Glomerular visceral epithelial cell (primary cell): ENCODE results near the gene NKAIN2.
"Not testable (repeated sequence)": the region's sequence is repeated elsewhere in the genome, so short reads cannot be mapped to it uniquely, and the experiment has no call there.

ENCODE experiments used
- DNase-seq: peaks from one replicate; pipeline ENCODE4 v3.0.0-alpha.2; 2016; ENCODE audit errors: extremely low spot score

Gene NKAIN2

GRCh38 chr6:124319410-124319809, 515.7 kb downstream of the NKAIN2 start:
- no peak for DNase-seq

- DNase-seq, result no peak
Observed at GRCh38 chr6:124324237-124324636, 520.6 kb downstream of the NKAIN2 start.

GRCh38 chr6:124330197-124330596, 526.5 kb downstream of the NKAIN2 start:
- DNase-seq, result no peak

DNA sequence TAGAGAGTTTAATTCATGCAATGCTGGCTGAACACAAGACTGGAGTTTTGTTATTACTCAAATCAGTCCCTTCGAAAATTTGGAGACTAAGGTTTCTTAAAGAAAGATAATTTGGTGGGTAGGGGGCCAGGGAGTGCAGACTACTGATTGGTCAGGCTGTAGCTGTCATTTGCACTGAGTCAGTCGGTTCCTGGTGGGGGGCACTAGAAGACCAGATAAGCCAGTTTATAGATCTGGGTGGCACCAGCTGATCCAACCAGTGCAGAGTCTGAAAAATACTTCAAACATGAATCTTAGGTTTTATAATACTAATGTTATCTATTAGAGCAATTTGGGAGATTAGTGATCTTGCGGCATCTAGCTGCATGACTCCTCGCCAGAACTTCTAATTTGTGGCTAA, 530.7 kb downstream of the NKAIN2 start:
- no peak for DNase-seq

GRCh38 chr6:124339610-124340334, 536.1 kb downstream of the NKAIN2 start:
- no peak for DNase-seq

GRCh38 chr6:124348339-124348738, 544.7 kb downstream of the NKAIN2 start:
- not testable (repeated sequence) for DNase-seq

DNA sequence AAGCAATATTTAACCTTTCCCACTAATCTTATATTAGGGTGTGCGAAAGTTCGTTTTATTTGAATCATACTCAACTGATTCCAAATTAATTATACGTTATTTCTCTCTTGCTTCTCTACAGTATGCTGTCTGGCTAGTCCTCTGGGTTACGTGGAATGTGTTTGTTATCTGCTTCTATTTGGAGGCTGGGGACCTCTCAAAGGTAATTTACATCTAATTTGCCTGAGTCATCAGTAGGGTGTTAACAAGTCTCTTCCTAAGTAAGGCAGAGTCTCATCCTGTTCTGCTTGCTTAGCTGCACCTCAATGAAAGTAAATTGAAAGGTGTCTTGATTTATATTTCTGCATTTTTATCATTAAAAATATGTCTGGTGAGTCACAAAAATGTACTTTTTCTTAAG, 551.5 kb downstream of the NKAIN2 start:
- no peak for DNase-seq

- no peak for DNase-seq
Observed at GRCh38 chr6:124356276-124356810, 552.7 kb downstream of the NKAIN2 start.

- DNase-seq, result no peak
Observed at GRCh38 chr6:124356811-124357210, 553.1 kb downstream of the NKAIN2 start.

DNA sequence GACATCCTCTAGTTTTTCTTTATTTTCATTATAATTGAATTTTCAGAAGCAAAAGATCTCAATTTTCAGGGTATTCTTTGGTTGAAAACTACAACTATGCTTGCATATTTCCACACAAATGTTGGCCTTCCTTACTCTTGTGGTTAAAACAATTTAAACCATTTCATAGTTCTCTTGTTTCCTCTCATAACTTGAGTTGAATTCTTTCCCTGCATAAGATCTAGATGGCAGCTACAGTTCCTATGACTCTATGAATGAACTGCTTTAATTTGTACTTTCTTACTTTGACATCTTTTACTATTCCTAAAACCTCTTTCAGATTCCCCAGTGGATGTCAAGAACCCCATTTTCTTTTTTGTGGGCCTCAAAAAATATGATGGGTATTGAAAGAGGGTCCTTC, 564.5 kb downstream of the NKAIN2 start:
- DNase-seq, result no peak

- DNase-seq, result no peak
Observed at GRCh38 chr6:124371974-124372475, 568.4 kb downstream of the NKAIN2 start.

DNA sequence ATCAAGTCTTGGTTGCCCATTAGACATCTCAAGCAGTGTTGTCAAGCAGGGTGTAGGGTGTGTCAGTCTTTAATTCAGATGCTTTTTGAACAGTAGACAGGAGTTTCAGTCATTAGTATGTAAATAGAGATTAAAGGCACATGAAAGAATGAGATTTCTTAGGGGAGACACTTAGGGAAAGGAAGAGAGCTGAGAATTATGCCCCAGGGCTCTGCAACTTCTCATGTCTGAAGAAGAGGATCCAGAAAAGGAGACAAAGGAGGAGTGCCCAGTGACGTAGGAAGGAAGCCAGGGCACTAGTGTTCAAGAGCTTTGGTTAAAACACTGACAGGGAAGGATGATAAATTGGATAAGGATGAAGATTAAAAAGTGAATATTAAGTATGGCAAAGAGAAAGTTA, 569.7 kb downstream of the NKAIN2 start:
- DNase-seq, result no peak

DNA sequence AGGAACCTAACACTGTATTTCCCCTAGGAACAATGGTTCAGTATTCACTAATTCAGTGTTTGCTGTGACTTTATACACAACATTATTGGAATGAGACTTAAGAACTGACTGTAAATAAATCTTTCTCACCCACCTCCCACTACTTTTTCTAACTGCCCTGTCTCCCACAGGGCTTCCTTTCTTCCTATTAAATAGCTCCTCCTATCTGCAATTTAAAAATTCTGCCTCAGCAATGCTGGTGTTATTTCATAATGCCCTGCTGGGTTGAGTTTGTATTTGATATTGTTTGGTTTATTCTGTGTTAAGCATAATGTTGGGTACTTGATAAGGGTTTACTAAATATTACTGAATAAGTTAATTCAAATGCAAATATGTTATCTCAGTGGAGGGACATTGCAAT, 585.5 kb downstream of the NKAIN2 start:
- no peak for DNase-seq

DNA sequence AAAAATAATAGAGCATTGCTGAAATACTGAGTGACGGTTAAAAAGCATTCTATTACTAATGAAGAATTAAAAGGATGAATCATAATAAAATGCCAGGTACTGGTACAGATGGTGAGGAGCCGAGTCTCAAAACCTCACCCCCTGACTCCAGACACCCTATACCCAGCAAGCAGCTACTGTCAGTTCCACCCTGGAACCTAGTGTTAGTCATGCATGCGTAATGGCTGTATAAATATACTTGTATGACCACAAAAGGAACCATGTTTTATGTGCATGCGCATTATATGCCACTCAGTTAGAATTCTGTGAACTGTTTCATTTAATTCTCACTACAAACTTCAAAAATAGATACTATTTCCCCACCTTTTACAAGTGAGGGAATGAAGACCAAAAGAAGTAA, 589.9 kb downstream of the NKAIN2 start:
- no peak for DNase-seq

GRCh38 chr6:124396361-124396760, 592.7 kb downstream of the NKAIN2 start:
- no peak for DNase-seq

DNA sequence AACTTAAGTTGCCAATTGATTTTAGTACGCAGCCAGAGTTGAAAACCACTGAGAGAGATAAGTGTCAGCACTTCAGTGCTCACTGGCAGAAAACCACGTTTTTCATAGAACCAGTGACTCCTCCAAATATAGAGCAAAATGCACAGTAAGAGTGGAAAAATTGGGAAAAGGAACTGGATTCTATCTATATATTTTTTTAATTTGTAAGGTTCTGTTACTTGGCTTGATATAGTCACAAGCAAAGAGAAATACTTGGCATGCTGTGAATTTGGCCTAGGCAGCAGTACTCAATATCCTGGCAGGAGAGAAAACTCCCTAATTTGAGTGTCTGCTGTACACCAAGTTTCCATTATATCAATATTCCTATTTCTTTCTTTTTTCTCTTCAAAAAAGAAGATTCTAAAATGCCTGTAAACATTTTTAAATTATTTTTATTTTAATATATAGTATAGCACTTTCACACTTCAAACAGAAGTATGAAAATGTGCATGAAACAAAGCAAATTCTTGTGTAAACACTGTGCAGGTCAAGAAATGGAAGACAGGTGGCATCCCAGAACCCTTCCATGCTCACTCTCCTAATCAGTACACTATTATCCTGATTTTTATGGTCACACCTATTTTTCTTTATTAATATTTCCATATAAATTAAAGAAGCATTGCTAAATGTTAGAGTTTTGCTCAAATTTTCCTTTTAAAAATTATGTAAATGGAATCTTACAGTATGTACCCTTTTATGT, 596.8 kb downstream of the NKAIN2 start:
- no peak for DNase-seq

DNA sequence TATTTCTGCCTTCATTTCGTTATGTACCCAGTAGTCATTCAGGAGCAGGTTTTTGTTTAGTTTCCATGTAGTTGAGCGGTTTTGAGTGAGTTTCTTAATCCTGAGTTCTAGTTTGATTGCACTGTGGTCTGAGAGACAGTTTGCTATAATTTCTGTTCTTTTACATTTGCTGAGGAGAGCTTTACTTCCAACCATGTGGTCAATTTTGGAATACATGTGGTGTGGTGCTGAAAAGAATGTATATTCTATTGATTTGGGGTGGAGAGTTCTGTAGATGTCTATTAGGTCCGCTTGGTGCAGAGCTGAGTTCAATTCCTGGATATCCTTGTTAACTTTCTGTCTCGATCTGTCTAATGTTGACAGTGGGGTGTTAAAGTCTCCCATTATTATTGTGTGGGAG, 606.8 kb downstream of the NKAIN2 start:
- not testable (repeated sequence) for DNase-seq

- DNase-seq, result not testable (repeated sequence)
Observed at GRCh38 chr6:124412657-124413056, 609.0 kb downstream of the NKAIN2 start.

DNA sequence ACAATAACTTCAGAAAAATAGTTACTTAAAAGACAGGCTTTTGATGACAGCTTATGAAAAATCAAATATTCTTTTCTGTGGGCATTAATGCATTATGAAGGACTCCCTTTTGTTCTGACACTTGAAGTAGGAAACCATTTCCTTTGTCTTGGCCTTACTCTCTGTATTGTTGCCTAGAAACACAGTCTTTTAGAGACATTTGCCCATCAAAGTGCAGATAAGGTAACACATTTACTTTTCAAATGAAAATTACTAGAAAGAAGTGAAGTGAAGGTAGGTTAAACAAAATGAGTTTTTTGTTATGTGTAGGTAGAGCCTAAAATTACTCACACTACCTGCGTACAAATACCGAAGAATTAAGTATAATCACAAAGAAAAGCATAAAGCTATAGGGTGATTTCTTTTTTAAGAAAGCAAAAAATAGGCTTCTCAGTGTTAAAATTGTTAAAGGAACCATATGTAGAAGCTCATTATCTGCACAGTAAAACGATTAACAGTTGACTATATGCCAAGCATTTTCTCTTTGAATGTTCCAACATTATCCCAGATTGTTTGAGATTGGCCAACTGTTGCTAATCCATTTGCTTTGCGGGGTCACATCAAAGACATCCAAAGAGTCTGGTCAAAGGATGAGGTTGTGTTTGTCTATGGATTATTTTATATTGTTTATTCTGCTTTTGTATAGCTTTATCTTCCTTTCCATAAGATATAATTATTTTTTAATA, 616.6 kb downstream of the NKAIN2 start:
- DNase-seq, result no peak

DNA sequence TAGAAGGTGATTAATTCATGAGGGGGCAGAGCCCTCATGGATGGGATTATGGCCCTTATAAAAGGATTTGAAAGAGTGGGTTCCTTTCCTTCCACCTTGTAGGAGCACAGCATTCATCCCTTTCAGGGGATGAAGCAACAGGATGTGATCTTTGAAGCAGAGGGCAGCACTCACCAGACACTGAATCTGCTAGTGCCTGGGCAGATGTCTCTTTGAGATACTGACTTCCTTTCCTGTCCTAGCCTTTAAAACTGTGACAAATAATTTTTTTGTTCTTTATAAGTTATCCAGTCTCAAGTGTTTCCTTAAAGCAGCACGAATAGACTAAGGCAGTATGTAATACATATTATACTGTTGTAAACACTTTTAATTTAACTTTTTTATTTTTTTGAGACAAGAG, 620.0 kb downstream of the NKAIN2 start:
- no peak for DNase-seq

DNA sequence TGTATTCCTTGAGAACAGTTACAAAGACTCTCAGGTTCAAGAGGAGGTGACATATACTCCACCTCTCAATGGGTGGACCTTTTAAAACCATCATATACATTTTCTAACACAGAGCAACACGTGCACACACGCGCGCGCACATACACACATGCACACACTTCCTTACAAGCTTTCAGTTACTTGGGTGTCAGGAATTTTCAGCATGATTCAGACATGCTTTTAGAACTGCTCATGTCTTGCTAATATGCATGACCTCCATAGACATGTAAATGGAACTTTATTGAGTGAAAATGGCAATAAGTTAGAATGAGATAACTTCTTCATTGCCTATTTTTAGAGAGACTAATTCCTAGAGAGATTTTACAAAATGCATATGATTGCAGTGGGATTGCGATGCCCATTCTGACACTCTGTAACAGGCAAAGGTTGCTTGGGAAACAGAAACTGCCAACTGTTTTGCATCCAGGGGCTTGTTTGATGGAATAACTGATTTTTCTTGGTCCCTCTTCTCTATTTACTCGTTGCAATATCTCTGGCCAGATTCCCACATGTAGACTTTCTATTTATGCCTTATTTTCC, 627.2 kb downstream of the NKAIN2 start:
- no peak for DNase-seq

DNA sequence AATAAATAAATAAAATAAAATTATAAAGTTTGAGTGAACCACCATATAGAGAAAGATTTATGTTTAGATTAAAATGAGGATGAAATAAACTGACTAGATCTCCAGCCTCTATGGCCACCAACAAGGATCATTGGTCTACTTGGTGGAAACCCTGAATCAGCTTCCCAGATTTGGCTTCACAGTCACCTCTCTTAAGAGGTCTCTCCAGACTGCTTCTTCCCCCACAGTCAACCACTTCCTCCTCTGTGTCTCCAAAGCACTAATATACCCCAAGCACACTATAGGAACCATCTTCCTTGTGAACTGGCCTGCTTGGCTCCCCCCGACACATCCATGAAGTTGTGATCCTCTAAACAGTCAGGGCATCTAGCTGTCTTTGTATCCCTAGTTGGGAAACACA, 629.0 kb downstream of the NKAIN2 start:
- DNase-seq, result no peak
